ENCODE data around the gene RNASEL.
A peak's percentile ranks its signal among the peaks of the same experiment; 100 is the strongest.

Gene RNASEL, protein sequence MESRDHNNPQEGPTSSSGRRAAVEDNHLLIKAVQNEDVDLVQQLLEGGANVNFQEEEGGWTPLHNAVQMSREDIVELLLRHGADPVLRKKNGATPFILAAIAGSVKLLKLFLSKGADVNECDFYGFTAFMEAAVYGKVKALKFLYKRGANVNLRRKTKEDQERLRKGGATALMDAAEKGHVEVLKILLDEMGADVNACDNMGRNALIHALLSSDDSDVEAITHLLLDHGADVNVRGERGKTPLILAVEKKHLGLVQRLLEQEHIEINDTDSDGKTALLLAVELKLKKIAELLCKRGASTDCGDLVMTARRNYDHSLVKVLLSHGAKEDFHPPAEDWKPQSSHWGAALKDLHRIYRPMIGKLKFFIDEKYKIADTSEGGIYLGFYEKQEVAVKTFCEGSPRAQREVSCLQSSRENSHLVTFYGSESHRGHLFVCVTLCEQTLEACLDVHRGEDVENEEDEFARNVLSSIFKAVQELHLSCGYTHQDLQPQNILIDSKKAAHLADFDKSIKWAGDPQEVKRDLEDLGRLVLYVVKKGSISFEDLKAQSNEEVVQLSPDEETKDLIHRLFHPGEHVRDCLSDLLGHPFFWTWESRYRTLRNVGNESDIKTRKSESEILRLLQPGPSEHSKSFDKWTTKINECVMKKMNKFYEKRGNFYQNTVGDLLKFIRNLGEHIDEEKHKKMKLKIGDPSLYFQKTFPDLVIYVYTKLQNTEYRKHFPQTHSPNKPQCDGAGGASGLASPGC

DNA sequence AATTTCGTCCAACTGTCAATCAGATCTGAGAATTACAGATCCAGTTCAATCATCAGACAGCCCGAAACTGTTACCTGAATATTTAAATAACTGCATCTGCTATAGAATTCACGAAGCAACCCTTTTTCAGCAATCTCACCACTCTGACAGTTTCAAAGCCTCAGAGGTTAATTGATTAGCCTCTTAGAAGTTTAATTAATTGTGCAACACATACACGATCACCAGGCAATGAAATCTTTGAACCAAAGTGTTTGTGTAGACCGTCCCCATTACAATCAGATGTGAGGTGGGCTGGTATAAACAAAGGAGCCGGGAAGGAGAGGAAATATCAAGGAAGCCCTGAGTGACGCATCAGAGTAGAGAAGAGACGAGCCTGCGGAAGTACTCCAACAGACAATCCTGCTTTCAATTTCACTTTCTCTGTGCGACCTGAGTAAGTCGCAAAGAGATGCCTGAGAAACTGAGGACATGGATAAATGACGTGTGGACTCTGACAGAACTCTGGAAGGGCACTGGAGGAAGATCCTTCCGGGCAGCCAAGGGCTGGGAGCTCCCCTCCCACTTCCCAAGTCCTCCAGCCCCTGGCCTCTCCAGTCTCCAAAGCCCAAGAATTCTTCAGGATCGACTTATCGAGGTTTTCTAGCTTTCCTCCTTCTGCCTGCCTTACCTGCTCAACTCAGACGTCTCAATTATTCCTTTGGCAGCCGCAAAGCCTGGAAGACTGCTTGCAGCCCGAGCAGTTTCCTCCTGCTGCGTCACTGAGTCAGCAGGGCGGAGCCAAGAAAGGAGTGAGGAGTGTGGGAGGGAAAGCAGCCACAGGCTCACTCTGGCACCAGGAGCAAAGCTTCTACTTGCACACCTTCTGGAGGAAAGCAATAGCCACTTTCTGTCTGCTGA is at the start of gene RNASEL:
Gene RNASEL (minus strand): TSS at position 757 of the 897 bp plus-strand sequence. CDS start 2,450 bp downstream, outside the sequence.
- peak; percentile 57 for DNase-seq (ENCODE audit: low spot score)
- in situ Hi-C loops (cut with MboI; ENCODE audit: low pct_unique_long_range_greater_than_20kb, low sequenced_read_pairs, unreplicated experiment), result loop anchor here (10.0 kb wide), 1 partner anchor 144 kb away; no protein-coding TSS in a partner anchor
- TF ChIP-seq, protein P1, sequence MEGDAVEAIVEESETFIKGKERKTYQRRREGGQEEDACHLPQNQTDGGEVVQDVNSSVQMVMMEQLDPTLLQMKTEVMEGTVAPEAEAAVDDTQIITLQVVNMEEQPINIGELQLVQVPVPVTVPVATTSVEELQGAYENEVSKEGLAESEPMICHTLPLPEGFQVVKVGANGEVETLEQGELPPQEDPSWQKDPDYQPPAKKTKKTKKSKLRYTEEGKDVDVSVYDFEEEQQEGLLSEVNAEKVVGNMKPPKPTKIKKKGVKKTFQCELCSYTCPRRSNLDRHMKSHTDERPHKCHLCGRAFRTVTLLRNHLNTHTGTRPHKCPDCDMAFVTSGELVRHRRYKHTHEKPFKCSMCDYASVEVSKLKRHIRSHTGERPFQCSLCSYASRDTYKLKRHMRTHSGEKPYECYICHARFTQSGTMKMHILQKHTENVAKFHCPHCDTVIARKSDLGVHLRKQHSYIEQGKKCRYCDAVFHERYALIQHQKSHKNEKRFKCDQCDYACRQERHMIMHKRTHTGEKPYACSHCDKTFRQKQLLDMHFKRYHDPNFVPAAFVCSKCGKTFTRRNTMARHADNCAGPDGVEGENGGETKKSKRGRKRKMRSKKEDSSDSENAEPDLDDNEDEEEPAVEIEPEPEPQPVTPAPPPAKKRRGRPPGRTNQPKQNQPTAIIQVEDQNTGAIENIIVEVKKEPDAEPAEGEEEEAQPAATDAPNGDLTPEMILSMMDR (IDR thresholded peaks at IDR 0.05; ENCODE audit: extremely low read depth, insufficient read depth, missing control alignments), result no peak

DNA sequence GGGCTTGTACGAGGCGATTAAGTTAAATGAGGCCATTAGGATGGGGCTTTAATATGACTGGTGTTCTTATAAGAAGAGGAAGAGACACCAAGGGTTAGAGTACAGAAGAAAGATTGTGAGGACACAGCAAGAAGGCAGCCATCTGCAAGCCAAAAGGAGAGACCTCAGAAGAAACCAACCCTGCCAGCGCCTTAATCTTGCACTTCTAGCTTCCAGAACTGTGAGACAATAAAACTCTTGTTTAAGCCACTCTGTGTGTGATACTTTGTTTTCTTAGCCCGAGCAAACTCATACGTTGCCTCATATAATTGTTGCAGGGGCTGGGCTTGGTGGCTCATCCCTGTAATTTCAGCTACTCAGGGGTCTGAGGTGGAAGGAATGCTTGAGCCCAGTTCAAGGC is 48.7 kb upstream of the RNASEL start:
- in situ Hi-C loops (cut with MboI; ENCODE audit: low pct_unique_long_range_greater_than_20kb, low sequenced_read_pairs, unreplicated experiment), result no loop called here
- TF ChIP-seq, protein P1 (IDR thresholded peaks at IDR 0.05; ENCODE audit: extremely low read depth, insufficient read depth, missing control alignments), result no peak
- DNase-seq (ENCODE audit: low spot score), result no peak

DNA sequence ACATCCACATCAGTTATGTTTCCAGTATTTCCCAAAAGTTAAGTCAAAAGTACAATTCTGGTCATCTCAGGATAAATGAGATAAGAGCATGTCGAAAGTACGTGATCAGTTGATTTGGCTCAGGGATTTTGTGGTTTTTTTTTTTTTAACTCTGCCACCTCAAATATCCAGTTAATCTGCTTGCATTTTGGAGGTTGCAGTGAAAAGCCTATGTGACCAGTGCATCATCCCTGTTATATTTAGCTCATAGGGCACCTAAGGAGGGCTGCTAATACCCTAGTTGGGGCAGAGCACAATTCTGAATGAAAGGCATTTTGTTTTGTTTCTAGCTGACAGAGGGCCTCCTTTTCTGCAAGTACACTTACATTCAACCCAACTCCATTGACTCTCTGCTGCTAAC is 46.8 kb upstream of the RNASEL start:
- TF ChIP-seq, protein P1 (IDR thresholded peaks at IDR 0.05; ENCODE audit: extremely low read depth, insufficient read depth, missing control alignments), result no peak

DNA sequence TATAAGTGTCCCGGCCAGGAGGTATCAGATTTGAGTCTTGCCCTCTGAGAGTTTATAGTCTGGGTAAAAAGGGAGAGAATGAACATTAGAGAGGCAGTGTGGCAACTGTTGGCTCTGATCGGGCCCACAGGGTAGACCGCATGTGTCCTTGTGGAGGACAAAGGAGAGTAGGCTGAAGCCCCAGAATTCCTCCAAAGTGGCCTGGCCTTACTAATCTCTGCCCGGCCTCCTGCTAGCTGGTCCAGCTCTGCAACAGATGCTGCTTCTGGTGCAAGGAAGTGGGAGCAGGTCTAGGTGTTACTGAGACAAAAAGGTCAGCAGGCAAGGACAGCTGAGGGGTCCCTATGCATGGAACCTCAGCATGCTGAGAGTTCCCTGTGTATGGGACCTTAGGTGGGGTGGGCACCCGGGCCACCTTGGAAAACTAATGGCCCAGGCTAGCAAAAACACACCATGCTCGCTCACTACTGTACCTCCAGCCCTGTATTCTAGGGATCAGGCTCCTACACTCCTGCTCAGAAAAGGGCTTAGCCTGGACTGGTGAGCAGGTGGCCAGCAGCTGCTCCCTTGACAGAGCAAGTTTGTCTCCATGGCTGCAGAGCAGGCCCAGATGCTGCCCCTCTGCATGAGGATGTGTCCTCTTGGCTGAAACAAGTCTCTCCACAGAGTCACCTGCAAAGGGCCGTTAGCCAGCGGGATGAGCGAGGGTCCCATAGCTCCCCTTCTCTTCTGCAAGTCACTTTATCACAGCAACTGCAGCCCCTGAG is 45.4 kb upstream of the RNASEL start:
- TF ChIP-seq, protein P1 (IDR thresholded peaks at IDR 0.05; ENCODE audit: extremely low read depth, insufficient read depth, missing control alignments), result no peak
- no peak for DNase-seq (ENCODE audit: low spot score)
- in situ Hi-C loops (cut with MboI; ENCODE audit: low pct_unique_long_range_greater_than_20kb, low sequenced_read_pairs, unreplicated experiment), result no loop called here

More for the DNA sequence above, 46.8 kb upstream of the RNASEL start:
- in situ Hi-C loops (cut with MboI; ENCODE audit: low pct_unique_long_range_greater_than_20kb, low sequenced_read_pairs, unreplicated experiment), result no loop called here
- no peak for DNase-seq (ENCODE audit: low spot score)

DNA sequence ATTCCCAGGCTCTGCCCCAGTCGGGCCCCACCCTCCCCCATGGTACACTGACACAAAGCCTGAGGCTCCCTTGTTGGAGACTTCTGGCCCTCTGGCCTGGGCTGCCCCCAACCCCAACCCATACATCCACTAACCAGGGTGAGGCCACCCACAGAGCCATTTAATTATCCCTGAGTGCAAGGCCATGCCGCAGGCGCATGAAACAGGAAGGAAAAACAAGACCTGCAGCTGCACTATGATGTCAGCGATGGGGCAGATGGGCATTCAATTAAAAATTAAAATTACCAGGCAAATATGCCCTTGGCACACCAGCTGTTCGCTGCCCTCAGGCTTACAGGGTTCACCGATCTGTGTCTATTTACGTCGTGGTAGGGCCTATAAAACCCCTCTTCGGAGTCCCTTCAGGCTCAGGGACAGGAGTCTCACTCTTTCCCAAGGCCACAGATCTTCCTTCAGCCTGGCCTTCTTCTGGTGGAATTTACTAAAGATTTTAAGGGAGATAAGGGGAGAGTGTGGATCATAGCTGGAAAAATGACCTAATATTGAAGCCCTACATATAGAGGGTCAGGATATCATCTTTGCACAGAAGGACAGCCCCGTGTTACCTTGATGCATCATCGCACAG is 44.7 kb upstream of the RNASEL start:
- in situ Hi-C loops (cut with MboI; ENCODE audit: low pct_unique_long_range_greater_than_20kb, low sequenced_read_pairs, unreplicated experiment), result no loop called here
- no peak for DNase-seq (ENCODE audit: low spot score)

More for the DNA sequence above, 44.7 kb upstream of the RNASEL start:
- TF ChIP-seq, protein P1 (IDR thresholded peaks at IDR 0.05; ENCODE audit: extremely low read depth, insufficient read depth, missing control alignments), result no peak
